CD1c-positive myeloid dendritic cell (primary cell): ENCODE results near the gene PCED1B.

Source experiments
- DNase-seq: peaks from one replicate; pipeline ENCODE4 v3.0.0-alpha.2; 2016; ENCODE audit errors: extremely low spot score

PCED1B gene

DNA sequence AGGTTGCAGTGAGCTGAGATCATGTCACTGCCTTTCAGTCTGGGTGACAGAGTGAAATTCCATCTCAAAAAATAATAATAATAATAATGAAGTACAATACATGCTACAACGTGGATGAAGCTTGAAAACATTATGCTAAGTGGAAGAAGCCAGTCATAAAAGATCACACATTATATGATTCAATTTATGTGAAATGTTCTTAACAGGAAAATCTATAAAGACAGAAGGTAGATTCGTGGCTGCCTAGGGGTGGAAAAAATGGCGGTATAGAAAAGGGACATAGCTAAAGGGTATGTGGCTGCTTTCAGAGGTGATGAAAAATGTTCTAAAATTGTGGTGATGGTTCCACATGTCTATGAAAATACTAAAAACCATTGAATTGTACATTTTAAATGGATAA lies 41.3 kb downstream of the PCED1B start:
- no peak for DNase-seq

DNA sequence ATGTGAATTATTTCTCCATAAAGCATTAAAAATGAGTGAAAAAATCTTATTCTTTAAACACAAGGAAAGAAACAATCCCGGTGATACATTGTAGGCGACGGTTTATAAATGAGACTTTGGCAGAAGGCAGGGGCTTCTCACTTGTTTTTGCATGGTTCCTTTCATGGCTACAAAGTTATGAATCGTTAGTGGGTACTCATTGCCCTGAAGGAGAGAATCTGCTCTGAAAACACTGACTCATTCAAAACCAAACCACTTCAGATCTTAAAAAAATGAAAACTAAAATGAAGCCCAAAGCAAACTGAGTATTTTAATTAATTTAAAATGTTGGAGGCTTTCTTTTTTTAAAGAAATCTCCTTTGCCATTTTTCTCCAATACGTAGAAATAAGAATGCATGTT lies 41.7 kb downstream of the PCED1B start:
- DNase-seq, result no peak

DNA sequence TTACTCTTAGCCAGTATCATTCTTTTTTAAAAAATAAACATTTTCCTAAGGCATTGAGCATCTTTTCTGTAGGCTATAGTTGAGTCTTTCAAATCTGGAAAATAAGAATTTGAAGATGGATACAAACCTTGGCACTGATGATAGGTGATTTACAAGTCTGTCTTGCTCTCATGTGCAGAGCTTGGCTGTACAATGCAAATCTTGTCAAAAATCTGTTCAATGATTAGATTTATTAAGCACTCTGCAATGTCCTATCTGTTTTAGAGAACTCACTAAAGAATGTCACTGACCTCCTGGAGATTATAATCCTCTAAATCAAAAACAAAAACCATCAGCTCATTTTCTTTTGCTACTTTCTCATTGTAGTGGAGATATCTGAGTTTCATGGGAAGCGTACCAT lies 43.2 kb downstream of the PCED1B start:
- no peak for DNase-seq

DNA sequence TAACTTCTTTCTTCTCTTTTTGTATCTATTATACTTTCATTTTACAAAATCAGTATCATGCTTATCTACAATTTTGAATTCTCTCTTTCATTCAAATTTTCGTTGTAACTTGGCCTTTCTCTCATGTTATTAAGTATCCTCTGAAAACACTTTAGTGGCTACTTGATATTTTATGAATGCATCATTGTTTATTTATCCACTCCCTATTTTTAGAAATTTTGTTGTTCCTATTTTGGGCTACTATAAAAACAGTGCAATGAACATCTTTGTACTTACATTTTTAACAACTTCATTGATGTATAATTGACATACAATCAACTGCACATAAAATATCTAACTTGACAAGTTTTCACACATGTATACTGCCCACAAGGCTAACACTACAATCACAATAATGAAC lies 44.3 kb downstream of the PCED1B start:
- no peak for DNase-seq

- no peak for DNase-seq
These were observed 45.0 kb downstream of the PCED1B start for GRCh38 chr12:47124451-47124850.

DNA sequence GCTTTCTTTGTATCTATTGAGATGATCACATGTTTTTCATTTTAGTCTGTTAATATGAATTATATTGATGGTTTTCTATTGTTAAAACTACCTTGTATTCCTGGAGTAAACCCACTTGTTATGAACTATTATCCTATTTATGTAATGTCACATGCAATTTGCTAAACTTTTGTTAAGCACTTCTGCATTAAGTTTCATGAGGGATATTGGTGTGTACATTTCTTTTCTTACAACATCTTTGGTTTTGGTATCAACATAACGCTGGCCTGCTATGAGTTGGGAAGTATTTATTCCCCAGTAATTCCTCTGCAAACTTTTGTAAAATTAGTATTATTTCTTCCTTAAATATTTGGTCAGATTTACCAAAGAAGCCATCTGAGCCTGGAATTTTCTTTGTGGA lies 46.8 kb downstream of the PCED1B start:
- no peak for DNase-seq

DNA sequence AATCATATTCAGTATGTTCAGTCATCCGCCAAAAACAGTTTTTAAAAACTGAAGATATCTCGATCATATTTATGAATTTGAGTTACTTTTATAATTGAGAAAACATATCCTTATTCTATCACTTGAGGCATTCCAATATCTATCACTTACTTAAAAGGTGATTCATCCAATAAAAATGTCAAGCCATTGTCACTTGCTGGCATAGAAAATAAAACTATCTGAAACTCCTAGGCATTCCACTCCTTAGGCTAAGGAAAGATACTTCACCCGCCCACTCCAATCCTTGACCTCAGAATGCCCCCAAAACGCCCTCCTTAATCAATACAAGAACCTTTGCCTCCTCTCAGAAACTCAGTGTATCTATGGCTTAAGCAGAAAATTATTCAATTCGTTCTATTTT lies 51.6 kb downstream of the PCED1B start:
- DNase-seq, result no peak

- no peak for DNase-seq
These were observed 54.6 kb downstream of the PCED1B start for GRCh38 chr12:47134005-47134404.

DNA sequence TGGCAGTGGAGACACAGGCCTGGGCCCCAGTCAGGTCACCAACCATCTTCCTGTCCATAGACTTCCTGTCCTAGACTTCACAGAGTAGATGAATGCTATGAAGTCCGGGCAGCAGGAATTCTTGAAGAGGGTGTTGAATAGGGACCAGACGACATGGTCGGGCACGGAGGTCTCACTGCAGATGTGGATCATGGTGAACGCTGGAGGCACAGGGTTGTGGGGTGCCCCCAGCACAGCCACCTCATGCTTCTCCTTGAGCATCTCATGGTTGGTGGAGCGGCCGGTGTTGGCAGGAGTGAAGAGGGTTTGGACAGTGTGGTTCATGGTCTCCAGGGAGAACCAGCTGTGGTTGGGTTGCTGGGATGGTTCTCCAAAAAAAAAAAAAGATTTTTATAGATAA lies 56.2 kb downstream of the PCED1B start:
- DNase-seq, result no peak

- peak; percentile 59 for DNase-seq
These were observed 59.7 kb downstream of the PCED1B start for GRCh38 chr12:47139000-47139681.

DNA sequence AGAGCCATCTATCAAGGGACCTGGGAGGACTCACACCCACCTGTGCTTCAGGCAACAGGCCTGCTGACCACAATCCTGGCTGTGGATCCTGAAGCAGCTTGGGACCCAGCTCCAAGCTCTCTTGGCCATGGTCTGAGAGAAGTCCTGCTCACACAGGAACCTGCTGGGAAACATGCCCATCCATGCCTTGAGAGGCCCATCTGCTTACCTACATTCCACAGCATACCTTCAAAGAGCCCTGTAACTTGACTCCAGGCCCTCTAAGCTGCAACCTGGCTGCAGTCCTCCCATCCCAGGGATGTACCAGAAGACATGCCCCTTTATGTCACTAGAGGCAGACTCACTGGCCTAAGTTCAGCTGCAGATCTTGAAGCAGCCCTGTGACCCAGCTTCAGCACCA lies 62.0 kb downstream of the PCED1B start:
- DNase-seq, result no peak

- DNase-seq, result no peak
These were observed 65.3 kb downstream of the PCED1B start for GRCh38 chr12:47144769-47145168.

DNA sequence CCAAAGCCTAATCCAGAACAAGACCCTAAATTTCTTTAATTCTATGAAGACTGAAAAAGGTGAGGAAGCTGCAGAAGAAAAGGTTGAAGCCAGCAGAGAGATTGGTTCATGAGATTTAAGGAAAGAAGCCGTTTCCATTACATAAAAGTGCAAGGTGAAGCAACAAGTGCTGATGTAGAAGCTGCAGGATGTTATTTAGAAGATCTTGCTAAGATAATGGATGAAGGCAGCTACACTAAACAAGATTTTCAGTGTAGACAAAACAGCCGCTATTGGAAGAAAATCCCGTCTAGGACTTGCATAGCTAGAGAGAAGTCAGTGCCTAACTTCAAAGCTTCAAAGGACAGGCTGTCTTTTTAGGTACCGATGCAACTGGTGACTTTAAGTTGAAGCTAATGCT lies 65.8 kb downstream of the PCED1B start:
- no peak for DNase-seq

DNA sequence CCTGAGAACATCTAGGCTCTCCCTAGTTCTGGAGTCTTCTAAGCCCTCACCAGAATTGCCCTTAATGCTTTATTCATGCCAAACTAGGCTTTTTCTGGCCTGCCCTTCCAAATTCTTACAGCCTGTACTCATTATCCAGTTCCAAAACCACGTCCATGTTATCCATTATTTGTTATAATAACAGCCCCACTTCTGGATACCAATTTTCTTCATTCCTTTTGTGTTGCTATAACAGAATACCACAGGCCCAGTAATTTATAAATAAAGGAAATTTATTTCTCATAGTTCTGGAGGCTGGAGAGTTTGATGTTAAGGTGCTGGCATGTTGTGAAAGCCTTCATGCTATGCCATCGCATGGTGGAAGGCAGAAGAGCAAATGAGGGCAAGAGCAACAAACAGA lies 68.3 kb downstream of the PCED1B start:
- no peak for DNase-seq

- no peak for DNase-seq
These were observed 69.7 kb downstream of the PCED1B start for GRCh38 chr12:47149146-47149545.

- no peak for DNase-seq
These were observed 72.7 kb downstream of the PCED1B start for GRCh38 chr12:47152095-47152494.

- no peak for DNase-seq
These were observed 76.2 kb downstream of the PCED1B start for GRCh38 chr12:47155457-47156166.

GRCh38 chr12:47156167-47156736 lies 76.8 kb downstream of the PCED1B start:
- DNase-seq, result no peak

DNA sequence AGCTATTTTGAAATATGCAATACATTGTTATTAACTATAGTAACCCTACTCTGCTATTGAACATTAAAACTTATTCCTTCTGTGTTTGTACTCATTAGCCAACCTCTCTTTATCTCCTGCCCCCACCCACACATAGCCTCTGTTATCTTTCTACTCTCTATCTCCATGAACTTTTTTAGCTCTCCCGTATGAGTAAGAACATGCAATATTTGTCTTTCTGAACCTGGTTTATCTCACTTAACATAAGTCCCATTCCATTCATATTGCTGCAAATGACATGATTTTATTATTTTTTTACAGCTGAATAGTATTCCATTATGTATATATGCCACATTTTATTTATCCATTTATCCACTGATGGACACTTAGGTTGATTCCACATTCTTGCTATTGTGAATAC lies 79.4 kb downstream of the PCED1B start:
- no peak for DNase-seq

DNA sequence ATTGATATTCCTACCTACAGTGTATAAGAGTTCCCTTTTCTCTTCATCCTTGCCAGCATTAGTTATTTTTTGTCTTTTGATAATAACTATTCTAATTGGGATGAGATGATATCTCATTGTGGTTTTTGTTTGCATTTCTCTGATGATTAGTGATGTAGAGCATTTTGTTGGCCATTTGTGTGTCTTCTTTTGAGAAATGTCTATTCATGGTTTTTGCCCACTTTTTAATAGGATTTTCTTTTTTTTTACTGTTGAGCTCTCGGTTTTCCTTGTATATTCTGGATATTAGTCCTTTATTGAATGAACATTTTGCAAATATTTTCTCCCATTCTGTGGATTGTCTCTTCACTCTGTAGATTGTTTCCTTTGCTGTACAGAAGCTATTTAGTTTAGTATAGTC lies 79.9 kb downstream of the PCED1B start:
- DNase-seq, result no peak

- DNase-seq, result peak; percentile 70
These were observed 81.2 kb downstream of the PCED1B start for GRCh38 chr12:47160316-47161244.

DNA sequence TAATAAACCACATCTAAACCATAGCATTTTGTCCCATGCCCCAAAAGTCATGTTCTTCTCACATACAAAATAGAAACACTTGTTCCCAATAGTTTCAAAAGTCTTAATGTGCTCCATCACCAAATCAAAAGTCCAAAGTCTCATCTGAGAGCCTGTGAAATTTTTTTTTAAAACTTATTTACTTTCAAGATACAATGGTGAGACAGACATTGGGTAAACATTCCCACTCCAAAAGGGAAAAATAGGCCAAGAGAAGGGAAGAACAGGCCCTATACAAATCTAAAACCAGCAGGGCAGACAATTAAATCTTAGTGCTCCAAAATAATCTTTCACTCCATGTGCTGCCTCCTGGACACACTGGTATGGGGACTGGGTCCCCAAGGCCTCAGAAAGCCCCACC lies 84.7 kb downstream of the PCED1B start:
- no peak for DNase-seq
